Measurements from ENCODE around the gene EPYC. TPM values are rescaled to one million over a fixed set of nuclear protein-coding genes. Genes with fewer than 3 reads are reported as not detected.

The EPYC gene
- total RNA-seq, 1 donor from 2014 or later: not detected

GRCh38 chr12:90959538-90960139 lies 45.1 kb downstream of the EPYC start:
- TF ChIP-seq CTCF (IDR thresholded peaks at IDR 0.05): peak; percentile 67
- Histone ChIP-seq H3K9me3 (no peaks in the 10 kb centered on the region), H3K4me1 (no peaks in the 10 kb centered on the region), H3K27me3 (ENCODE audit: low read depth) (no peaks in the 10 kb centered on the region), H3K36me3 (no peaks in the 10 kb centered on the region), H3K27ac (no peak overlapping the region), H3K4me3 (no peak overlapping the region)
- ATAC-seq (peak; percentile 57 to 71), DNase-seq (no peak)
- intact Hi-C loops (cut with DNase I): no loop called here

- intact Hi-C loops (cut with DNase I): no loop called here
- H3K9me3 ChIP-seq: no peaks in the 10 kb centered on the region
- no peaks in the 10 kb centered on the region for H3K36me3 ChIP-seq
- H3K4me1 ChIP-seq: no peaks in the 10 kb centered on the region
- H3K27me3 ChIP-seq (ENCODE audit: low read depth): no peaks in the 10 kb centered on the region
- no peak for TF ChIP-seq CTCF (IDR thresholded peaks at IDR 0.05)
- H3K4me3 ChIP-seq: no peak overlapping the region
- no peak overlapping the region for H3K27ac ChIP-seq
- ATAC-seq (no peak), DNase-seq (no peak)
Measured at GRCh38 chr12:90959032-90959431, 45.7 kb downstream of the EPYC start.

- ATAC-seq (no peak), DNase-seq (no peak)
- intact Hi-C loops (cut with DNase I): no loop called here
Measured at GRCh38 chr12:90958347-90958746, 46.4 kb downstream of the EPYC start.

GRCh38 chr12:90954921-90955320 lies 49.9 kb downstream of the EPYC start, which contains the start of gene CCER1:
TSS of gene CCER1 (minus strand) at chr12:90955176. CDS start at chr12:90954742, 434 bp downstream.
- H3K27me3 ChIP-seq (ENCODE audit: low read depth): no peaks in the 10 kb centered on the region
- no peak for TF ChIP-seq CTCF (IDR thresholded peaks at IDR 0.05)
- H3K4me3 ChIP-seq: no peak within 1 kb of the TSS
- H3K27ac ChIP-seq: no peak within 1 kb of the TSS
- ATAC-seq (peak in 1 of 2 donors; percentile 31), DNase-seq (no peak)
- no peaks in the 10 kb centered on the region for H3K4me1 ChIP-seq
- intact Hi-C loops (cut with DNase I): no loop called here
- no peaks in the 10 kb centered on the region for H3K36me3 ChIP-seq
- no peaks in the 10 kb centered on the region for H3K9me3 ChIP-seq

More at GRCh38 chr12:90958347-90958746, 46.4 kb downstream of the EPYC start:
- no peaks in the 10 kb centered on the region for H3K9me3 ChIP-seq
- no peak overlapping the region for H3K27ac ChIP-seq
- no peak overlapping the region for H3K4me3 ChIP-seq
- TF ChIP-seq CTCF (IDR thresholded peaks at IDR 0.05): no peak
- no peaks in the 10 kb centered on the region for H3K27me3 ChIP-seq (ENCODE audit: low read depth)
- no peaks in the 10 kb centered on the region for H3K4me1 ChIP-seq
- H3K36me3 ChIP-seq: no peaks in the 10 kb centered on the region

GRCh38 chr12:90954428-90954827 lies 50.3 kb downstream of the EPYC start:
- Histone ChIP-seq H3K27me3 (ENCODE audit: low read depth) (no peaks in the 10 kb centered on the region), H3K4me1 (no peaks in the 10 kb centered on the region), H3K27ac (no peak overlapping the region), H3K9me3 (no peaks in the 10 kb centered on the region), H3K4me3 (no peak overlapping the region), H3K36me3 (no peaks in the 10 kb centered on the region)
- DNase-seq (no peak), ATAC-seq (peak; percentile 11 to 22)
- intact Hi-C loops (cut with DNase I): no loop called here
- no peak for TF ChIP-seq CTCF (IDR thresholded peaks at IDR 0.05)

All from lower lobe of right lung (tissue), 2 donors.